NCI-H2029 treated with DMSO at 0.1 percent for 48 hours (cell line): ENCODE results near the gene SFMBT1.
"Not testable (repeated sequence)": the region's sequence is repeated elsewhere in the genome, so short reads cannot be mapped to it uniquely, and the experiment has no call there.

ENCODE experiments used
- DNase-seq: peaks from one replicate; lab custom pipeline; 2025; lab: John Stamatoyannopoulos, UW

SFMBT1 gene

DNA sequence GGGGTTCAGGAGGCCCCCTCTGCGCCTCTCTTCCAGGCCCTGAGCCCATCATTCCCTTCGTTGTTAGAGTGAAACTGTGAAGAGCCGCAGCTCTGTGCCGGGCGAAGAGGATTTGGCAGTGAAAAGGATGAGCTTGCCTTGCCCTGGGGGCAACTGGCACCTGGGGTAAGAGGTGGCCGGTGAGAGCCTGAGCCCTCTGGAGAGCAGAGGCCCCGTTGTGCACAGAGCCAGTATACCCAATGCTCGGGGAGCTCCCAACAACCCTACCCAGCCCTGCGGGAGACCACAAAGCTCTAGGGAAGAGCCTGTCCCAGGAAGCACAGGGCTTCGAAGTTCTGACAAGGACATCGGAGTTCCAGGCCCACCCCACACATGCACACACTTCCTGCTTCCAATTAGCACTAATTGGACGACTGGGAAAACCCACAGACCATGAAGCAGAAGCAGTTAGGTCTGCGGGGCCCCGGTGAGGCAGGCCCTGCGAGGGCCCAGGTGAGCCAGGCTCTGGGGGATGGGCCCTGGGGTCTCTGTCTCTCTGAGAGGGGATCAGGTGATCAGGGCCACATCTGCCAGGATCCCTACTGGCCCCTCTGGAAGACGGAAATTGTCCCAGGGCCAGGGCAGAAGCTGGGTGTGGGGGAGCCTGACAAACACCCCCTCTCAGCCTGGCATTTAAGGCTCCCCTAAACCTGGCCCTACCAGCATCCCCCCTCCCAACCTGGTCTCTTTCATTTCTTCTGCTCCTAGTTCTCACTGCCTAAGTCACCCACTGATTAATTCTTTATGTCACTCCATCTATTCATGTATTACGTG is 27.9 kb upstream of the SFMBT1 start:
- DNase-seq, result no peak

DNA sequence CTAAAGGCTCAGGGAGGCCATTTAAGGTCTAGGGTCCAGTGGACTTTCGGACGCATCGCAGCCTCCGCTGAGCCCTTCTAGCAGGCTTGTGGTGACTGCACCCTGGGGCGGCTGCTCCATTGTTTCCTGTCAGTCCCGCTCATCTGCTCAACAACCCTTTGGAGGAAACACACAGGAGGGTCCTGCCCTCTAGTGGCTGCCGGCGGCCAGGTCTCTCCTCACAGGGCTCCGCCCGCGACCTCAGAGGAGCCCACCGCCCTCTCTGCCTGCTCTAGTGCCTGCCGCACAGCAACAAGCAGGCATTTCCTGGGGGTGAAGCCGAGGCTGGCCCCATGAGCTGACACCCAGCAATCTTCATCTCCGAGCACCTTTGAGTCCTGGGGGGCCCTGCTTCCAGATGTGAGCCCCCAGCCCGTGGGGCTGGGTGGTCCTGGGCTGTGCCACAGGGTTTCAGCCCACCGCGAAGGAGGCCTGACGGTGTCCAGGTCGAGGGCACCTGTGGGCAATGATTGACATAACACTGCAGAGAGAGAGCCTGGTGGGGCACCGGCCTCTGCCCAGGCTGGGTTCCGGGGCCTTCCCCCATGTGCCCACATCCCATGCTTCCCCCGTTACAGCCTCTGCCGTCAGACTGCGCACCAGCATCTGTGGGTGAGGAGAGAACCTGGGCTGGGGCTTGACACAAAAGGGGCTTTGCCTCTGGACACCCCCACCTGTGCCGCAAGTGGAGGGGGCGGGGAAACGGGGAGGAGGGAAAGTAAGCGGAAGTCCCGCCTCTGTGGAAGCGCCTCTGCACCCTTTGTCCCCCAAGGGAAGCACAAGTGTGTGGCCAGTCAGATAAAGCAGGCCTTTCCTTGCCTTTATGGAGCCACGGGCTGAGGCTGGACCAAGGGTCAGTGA is 27.0 kb upstream of the SFMBT1 start:
- peak; percentile 56 for DNase-seq

GRCh38 chr3:53071882-53072431 is 26.1 kb upstream of the SFMBT1 start:
- DNase-seq, result no peak

DNA sequence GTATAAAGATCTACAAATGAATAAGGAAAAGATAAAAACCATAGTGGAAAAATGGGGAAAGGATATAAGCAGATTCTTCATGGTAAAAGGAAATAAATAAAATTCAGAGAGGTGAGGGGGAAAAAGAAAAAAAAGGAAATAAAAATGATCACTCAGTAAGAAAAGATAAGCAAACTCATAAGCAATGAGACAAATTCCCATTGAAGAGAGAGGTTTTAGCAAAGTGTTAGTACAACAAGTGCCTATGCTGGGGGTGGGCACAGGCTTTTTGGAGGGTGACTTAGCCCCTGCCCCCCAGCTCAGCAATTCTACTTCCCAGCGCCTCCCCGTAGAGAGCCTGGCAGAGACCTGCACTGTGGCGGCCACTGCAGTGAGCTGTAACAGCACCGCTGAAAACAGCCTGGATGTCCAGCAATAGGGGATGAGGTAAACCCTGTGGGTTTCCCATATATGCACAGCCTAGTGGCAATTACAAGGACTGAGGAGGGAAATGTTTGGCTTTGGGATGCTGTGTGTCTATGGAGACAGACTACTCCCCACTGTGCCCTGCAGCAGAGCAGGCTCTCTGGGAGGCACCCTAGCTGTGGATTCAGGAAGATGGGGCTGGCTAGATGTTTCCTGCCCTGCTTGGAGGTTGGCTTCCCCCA is 23.7 kb upstream of the SFMBT1 start:
- no peak for DNase-seq

- DNase-seq, result no peak
These were observed 22.3 kb upstream of the SFMBT1 start for GRCh38 chr3:53068176-53068575.

GRCh38 chr3:53067567-53067966 is 21.7 kb upstream of the SFMBT1 start:
- no peak for DNase-seq

GRCh38 chr3:53065841-53066480 is 20.1 kb upstream of the SFMBT1 start:
- DNase-seq, result no peak

- no peak for DNase-seq
These were observed 17.0 kb upstream of the SFMBT1 start for GRCh38 chr3:53062905-53063304.

DNA sequence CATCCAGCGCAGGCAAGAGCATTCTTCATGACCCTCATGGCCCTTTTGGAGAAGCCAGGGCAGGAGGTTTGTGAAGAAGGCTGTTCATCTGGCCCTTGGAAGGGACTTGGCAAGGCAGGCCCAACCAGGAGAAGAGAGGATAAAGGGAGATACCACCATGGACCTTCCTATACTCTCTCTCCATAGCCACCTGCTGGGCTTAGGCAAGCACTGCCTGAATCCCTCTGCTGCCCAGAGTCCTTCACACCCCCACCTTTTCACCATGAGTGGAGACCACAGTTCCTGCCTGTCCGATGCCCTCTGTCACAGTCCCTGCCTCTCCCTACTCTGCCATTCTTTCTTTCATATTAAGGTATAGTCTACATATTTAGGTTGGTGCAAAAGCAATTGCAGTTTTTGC is 10.6 kb upstream of the SFMBT1 start:
- no peak for DNase-seq

DNA sequence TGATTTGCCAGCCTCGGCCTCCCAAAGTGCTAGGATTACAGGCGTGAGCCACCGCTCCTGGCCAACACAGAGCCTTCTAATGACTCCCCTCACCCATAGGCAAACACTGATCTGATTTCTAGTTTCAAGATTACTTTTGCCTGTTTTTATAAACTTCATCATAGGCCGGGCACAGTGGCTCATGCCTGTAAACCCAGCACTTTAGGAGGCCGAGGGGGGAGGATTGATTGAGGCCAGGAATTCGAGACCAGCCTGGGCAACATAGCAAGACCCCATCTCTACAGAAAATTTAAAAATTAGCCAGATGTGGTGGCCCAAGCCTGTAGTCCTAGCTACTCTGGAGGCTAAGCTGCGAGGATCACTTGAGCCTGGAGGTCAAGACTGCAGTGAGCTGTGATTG is 8.4 kb upstream of the SFMBT1 start:
- DNase-seq, result not testable (repeated sequence)

GRCh38 chr3:53051929-53052328 is 6.1 kb upstream of the SFMBT1 start:
- DNase-seq, result no peak

GRCh38 chr3:53049987-53050386 is 4.1 kb upstream of the SFMBT1 start:
- no peak for DNase-seq

DNA sequence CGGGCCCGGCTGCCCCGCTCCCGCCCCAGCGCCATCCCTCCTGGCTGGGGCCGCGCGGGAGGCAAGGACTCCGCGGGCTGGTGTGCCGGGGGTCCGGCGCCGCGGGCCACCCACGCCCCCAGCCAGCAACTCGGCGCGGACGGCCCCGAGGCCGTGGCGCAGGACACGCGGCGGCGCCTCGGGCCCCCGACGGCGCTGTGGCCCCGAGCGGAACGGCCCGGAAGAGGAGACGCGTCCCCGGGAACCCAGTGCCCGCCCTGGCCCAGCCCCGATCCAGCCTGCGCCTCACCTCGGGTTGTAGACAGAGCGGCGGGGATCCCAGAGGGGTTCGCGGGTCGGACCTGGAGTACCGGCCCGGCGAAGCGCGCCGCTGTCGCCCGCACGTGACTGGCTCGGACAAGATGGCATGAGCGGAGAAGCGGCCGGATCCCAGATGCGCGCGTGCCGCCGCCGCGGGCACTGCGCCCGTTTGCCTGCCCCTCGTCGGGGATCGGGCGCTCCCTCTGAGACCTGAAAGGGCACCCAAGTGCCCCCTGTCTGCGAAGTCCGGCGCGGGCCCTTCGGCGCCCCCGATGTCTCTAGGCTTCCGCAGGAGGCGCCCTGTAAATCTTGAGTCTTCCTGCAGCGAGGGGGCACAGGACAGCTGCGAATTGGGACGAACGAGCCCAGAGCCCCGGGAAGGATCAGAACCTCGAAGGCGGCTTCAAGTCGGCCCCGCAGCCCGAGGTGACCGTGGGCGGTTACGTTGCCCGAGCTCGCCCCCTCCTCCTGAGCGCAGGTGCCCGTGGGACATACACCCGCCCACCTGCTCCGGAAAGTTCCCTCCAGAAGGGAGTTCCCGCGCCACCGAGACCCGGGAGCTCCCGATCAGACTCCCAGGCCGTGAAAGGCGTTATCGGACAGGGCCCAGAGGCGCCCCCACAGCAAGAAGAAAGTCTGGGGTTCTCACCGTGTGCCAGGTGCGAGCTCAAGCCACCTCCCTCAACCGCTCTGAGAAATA is 598 bp upstream of the SFMBT1 start:
- DNase-seq, result no peak

DNA sequence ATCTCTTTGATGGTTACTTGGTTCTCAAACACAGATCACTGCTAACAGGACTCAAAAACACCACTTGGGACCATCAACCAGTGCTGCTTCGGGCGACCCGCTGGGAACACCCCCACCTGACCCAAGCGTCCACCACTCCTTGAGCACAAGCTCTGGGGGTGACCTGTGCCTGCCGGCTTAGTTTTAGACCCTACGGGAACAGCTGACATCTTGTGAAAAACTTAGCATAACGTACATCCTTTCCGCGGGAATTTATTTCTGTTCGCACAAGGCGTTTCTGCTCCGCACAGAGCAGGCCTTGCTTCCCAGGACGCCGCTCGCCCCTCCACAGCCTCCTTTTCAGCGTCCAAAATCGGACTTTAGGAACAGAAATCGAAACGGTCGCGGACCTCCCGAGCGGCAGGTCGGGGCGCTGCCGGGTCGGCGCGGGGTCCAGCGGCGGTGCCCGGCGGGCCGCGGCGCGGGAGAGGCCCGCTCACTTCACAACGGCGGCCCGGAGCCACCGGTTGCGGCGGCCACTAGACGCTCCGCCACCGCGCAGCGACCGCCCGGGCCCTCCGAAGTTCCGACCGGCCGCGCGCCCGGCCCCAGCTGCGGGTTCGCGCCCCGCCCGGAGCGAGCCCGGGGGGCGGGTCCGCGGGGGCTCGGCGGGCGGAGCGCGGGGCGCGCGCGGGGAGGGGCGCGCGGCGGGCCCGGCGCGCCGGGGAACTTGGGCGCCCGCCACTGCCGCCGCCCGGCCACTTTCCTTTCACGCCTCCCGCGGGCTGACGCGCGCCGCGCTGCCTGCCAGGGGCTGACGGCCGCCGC is 959 bp downstream of the SFMBT1 start:
- DNase-seq, result no peak

DNA sequence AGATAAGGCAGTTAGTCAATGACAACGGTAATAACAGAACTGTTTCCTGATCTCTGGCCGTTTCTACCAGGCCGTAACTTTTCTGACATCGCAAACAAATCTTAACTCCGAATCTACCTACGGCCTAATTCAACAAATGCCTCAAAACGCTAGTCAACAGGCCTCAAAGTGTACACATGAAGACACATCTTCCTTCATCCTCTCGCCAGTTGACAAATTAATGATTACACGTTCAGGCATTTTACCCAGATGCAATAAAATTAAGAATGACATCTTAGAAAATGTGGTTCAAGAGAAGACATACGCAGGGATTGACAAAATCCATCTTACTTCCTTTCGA is 1.5 kb downstream of the SFMBT1 start:
- DNase-seq, result no peak

DNA sequence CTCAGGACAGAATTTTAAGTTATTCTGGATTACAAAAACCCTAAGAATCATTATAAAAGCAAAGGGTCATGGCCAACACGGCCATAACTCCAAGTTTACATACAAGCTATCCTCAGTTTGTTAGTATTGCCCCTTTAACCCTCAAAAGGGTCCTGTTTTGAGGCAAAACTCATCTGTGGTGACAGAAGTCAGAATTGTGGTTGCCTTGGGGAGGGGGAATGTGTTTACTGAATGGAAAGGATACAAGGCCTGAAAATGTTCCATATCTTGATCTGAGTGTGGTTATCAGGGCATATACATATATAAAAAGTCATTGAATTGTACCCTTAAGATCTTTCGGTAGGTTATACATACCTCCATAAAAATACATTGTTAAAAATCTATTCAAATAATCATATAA is 2.1 kb downstream of the SFMBT1 start:
- DNase-seq, result no peak

- no peak for DNase-seq
These were observed 3.2 kb downstream of the SFMBT1 start for GRCh38 chr3:53042651-53043050.

- no peak for DNase-seq
These were observed 5.5 kb downstream of the SFMBT1 start for GRCh38 chr3:53040351-53040820.

DNA sequence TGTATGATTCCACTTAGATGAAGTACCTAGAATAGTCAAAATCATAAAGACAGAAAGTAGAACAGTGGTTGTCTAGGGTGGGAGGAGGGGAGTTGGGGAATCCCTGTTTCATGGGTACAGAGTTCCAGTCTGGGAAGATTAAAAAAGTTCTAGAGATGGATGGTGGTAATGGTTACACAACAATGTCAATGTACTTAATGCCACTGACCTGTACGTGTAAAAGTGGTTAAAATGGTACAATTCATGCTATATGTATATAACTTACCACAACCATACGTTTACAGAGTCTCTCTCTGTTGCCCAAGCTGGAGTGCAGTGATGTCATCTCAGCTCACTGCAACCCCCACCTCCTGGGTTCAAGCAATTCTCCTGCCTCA is 6.5 kb downstream of the SFMBT1 start:
- DNase-seq, result no peak
